Subcutaneous adipose tissue (tissue), 4 donors: Measurements from ENCODE around the gene GADD45B. TPM values are rescaled to one million over a fixed set of nuclear protein-coding genes. Genes with fewer than 3 reads are reported as not detected.

Source experiments
- CTCF ChIP-seq: fragments of 450-650 bp; IDR thresholded peaks from one replicate; pipeline ENCODE4 v1.5.1; 2016; ENCODE audit warnings: low read depth, mild to moderate bottlenecking, control low read depth, antibody characterized with exemption, moderate library complexity
- total RNA-seq, 4 donors: library from RNA; depleted of rRNA; stranded (reverse); fragments of >200 nt; gene quantifications; one replicate each; pipeline ENCODE4 v1.1.0, GENCODE V29; 2016

GADD45B gene
- total RNA-seq, 4 donors from 2014 or later, result 119 to 260 (median 212) TPM

DNA sequence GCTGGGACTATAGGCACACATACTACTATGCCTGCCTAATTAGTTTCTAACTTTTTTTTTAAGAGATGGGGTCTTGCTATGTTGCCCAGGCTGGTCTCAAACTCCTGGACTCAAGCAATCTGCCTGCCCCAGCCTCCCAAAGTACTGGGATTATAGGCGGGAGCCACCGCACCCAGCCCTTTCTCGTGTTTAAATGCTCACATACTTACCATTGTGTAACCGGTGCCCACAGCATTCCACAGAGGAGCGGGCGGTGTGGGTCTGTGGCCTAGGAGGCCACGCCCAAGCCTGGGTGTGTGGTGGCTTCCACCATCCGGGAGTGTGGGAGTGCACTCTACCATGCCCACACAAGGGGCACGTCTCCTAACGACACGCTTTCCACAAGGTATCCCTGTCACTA is 26.9 kb upstream of the GADD45B start:
- TF ChIP-seq CTCF, result no peak

DNA sequence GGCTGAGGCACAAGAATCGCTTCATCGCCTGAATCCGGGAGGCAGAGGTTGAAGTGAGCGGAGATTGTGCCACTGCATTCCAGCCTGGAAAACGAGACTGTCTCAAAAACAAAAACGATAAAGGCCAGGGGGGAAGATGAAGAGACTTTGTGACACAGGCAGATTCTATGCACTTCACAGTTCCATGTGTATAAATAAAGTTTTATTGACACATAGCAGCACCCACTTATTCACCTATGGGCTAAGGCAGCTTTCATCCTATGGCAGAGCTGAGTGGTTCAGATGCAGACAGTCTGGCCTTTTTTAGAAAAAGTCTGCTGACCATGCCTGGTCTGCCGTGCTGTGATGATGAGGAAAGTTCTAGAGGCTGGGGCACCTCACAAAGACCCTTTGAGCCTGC is 24.8 kb upstream of the GADD45B start:
- no peak for TF ChIP-seq CTCF

GRCh38 chr19:2451741-2452140 is 24.2 kb upstream of the GADD45B start:
- TF ChIP-seq CTCF, result no peak

GRCh38 chr19:2453431-2454025 is 22.4 kb upstream of the GADD45B start:
- TF ChIP-seq CTCF, result no peak

- no peak for TF ChIP-seq CTCF
These were observed 21.5 kb upstream of the GADD45B start for GRCh38 chr19:2454199-2454961.

DNA sequence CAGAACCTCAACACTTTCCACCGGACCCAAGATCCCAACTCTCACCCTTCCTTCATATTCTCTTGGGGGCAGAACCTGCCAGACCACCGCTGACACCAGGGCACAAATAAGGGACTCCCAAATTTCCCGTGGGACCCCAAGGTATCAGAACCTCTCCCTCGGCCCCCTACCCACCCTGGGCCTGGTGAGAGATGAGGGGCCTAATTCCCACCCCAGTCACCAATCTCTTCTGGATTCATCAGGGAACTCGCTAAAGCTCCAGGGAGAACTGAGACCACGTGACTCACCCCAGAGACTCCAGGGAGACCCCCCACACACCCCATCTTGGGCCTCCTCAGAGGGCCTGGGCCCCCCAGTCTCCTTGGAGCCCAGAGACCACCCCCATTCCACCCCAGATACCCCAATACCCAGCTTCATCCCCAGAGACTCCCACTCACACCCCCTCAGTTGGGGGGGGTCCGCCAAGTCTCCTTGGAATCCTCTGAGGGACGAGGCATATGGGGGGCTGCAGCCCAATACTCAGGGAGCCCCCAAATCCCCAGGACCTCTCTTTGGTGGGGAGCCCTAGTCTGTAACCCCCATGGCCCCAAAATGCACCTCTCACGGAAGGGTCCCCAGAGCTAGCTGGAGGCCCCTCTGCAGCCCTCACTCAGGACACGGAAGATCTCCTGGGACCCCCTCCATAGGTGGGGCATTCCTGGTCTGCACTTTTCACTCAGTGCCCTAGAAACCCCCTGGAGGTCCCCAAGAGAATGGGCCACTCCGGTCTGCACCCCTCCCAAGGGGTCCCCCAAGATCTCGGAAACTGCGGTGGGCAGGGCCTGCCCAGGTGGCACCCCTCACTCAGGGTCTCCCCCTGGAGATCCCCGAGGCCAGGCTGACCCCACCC is 20.7 kb upstream of the GADD45B start:
- no peak for TF ChIP-seq CTCF
